Fibroblast of skin of right biceps (primary cell): ENCODE results near the gene DDC.
A peak's percentile ranks its signal among the peaks of the same experiment; 100 is the strongest.

Source experiments
- DNase-seq: peaks from one replicate; pipeline ENCODE4 v3.0.0-alpha.2; 2013

The DDC gene

DNA sequence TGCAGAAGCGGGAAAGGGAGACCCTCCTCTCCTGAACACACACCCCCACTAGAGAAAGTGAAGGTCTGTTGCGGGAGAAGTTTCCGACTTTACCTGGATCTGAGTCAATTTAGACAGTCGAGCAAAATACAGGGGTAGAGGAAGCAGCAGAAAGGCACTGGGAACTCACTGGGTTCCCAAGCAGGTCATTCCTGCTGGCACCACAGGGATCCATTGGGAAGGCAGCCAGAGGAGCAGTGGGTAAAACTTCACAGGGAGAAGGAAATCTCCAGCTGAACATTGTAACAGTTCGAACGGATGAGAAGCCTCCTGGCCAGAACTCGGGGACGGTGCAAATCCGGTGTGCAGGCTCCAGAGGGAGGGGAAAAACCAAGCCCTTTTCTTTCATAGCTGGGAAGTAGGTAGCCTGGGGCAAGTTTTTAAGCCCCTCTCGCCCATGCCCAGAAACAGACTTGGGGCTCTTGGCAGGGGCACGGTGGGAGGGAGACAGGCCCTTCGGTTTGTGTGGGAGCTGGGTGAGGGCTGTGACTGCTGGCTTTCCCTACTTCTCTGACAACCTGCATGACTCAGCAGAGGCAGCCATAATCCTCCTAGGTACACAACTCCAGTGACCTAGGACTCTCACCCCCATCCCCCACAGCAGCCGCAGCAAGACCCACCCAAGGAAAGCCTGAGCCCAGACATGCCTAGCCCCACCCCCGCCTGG, 51.9 kb downstream of the DDC start:
- no peak for DNase-seq

DNA sequence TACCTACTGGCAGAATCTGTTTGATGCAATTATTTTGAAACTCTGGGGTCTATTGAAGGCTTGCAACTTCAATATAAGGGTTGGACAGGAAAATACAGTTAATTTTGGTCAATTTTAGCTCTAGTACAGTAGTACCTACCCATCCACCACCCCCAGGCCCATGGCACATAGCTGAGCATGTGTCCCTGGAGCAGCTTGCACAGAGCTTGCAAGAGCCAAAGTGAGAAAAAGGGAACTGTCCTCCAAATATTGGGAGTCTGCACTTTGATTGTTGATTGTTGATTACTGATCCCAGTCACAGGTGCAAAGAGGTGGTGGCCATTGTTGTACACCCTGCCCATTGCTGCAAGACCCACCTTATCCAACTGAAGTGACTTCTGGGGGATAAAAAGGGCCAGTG, 52.8 kb downstream of the DDC start:
- no peak for DNase-seq

DNA sequence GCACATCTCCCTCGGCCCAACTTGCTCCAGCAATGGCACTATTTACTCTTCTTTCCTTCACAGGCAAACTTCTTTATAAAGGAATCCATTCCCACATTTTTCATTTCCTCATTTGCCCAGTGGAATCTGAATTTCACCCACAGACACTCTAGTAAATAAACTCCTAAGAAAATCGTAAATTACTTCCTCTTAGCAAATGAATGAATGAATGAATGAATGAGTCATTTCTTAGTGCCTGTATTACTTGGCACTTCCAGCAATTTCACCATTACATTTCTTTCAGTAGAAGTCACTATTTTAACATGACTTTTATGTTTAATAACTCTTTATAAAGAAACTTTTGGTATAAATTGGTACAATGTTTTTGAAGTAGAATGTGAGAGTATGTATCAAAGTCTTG, 55.7 kb downstream of the DDC start:
- no peak for DNase-seq

DNA sequence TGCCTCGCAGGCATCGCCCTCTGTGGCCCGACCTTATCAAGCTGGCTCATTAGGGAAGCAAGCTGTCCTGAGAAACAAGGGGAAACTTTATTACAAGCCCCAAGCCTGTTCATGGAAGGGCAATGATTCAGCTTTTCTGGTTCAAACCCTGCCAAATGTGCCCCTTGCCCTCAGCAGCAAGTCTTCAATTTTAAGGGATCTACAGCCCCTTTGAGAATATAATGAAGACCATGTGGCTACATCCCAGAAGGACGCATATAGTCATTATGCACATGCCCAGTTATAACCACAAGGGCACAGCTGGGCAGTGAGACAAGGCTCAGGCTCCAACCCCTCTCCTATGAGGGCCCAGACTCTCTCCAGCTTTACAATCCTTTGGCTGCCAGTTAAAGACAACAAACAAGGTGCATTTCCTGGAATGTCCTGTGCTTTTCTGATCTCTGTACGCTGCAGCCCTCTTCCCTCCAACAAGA, 56.7 kb downstream of the DDC start:
- DNase-seq, result no peak

DNA sequence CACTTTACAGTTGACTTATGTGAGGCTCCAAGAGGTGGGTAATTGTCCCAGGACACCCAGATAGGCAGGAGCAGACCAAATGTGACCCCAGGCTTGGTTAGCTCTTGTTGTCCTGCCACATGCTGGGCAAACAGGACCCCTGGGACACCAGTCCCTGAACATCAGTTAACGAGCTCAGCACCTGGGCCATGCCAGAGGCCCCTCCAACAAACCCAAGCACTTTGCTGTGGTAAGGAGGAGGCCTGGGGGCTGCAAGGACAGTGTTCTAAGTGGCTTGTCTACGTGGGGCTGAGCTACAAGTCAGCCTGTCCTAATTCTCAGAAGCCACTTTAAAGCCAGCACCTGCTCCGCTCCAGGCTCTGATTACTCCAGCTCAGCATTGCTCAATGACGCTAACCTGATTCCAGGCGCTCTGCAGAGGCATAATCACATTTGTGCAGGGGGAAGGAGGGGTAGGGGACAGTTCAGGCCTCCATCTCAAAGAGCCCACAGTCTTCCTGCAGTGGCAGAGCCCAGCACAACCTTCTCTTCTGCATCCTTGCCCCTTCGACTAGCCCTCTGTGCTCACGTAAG, 57.2 kb downstream of the DDC start:
- DNase-seq, result no peak

DNA sequence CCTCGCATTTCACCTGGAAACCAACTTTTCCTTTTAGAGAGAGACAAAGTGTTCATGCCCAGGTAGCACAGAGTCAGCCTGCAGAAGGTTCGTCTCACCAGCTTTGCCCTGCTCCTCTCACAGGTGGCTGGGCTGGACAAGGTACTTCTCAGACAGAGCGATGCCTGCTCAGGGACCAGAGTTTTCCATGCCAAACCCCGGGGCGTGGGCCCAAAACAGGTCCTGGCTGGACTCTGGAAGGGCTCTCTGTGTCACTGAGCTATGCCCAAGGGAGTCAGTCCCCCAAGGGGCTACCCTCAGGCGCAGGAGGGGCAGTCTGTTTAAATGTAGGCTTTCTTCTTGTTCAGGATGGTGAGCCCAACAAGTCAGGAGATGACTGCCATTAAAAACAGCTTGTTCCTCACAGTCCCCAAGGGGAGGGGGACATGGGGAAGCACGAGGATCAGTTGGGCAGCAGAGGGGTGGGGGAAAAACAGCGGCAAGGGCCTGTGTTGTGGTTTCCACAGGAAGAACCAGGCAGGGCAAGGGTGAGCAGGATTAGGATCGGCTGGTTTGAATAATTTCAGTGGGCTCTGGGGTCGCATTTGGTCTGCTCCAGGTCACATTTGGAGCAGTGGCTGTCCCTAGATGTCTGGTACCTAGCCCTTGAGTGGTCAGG, 59.5 kb downstream of the DDC start:
- DNase-seq, result no peak

DNA sequence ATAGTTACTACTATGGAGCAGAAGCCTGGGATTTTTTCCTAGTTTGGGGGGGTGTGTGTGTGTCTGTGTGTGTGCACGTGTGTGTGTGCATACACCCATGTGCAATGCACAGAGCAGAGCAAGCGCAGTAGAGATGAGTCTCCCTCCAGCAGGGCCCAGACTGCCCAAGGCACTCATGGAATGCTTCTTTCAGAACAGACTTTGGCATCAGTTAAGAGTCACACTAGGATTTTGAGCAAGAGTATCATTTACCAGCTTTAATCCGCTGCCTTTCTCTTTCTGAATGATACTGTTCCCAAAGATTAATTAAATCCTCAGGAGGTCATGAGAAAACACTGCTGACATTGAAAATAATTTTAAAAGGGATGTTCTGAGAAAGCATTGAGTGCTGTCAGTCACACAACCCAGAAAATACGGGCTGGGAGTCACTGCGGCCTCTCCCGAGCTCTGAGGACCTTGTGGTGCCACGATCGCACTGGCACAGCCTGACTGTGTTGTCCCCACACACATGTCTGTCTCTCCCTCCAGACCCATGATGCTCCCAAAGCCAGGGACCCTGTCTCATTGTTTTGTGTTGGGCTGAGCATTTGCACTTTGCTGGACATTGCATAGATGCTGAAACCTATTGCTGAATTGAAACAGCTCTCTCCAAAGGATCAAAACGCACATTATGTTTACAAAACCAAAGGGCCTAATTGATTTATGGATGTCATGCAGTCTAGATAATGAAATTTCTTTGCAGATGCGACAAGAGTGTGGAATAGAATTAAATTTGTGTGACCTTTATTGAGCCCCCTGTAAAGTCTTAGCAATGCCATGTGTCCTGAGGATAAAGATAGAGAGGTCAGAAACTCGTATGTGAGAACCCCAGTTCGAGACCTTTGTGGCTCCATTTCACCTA, 60.3 kb downstream of the DDC start:
- no peak for DNase-seq

DNA sequence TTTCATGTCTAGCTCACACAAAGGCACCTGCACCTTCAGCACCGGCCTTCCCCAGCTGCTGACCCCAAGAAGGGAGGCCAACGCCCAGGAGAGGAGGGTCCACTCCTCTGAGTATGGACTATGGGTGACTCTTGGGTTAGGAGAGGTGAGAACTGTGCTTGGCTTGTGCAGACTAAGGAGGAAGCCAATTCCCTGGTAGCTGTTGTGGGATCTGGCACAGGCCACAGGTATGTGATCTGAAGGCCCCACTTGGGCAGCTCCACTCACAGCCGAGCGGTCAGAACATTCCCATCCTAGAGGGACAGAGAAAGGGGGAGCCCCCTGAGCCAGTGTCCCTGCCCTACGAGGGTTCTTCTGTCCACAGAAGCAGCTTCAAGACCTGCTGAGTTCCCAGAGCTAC, 62.3 kb downstream of the DDC start:
- no peak for DNase-seq

DNA sequence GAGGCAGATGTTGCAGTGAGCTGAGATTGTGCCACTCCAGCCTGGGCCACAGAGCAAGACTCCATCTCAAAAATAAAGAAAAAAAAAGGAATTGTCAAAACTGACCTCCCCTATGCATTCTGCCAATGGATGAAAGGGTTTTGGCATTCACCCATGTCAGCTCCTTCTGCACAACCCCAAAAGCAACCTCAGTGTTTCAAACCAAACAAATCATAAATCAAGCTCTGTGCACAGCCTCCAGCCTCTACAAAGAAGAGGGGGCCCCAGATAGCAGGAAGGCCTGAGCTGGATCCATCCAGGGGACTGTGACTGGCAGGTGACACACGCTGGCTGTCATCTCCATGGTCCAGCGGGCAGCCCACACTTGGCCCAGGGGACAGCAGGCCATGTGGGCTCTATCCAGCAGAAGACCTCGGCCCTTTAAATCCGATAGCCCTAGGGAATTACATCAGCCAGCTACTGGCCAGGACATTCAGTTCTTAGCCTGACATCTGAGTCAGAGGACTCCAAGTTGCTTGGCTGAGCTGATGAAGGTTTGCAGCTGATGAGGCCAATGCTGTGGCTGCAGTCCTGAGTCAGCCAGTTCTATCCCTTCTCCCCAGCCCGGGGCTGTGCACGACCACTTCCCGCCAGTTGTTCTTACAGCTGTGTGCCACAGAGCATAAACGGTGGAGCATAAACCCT, 63.1 kb downstream of the DDC start:
- peak; percentile 68 for DNase-seq

DNA sequence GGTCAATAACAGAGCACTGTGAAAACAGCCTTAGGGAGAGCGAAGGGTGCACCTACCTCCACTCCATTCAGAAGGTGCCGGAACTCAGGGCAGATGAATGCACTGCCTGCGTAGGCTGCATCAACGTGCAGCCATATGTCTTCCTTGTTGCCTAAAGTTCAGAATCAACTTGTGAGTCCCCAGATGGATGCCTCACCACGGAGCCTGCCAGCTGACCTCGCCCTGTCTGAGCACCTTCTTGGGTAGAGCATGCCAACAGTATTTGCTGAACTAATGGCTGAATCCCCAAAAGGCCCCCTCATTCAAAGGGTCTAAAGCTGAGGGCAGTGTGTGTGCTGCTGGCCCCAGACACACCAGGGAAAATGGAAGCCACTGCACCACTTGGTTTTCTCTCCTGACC, 66.1 kb downstream of the DDC start:
- no peak for DNase-seq

DNA sequence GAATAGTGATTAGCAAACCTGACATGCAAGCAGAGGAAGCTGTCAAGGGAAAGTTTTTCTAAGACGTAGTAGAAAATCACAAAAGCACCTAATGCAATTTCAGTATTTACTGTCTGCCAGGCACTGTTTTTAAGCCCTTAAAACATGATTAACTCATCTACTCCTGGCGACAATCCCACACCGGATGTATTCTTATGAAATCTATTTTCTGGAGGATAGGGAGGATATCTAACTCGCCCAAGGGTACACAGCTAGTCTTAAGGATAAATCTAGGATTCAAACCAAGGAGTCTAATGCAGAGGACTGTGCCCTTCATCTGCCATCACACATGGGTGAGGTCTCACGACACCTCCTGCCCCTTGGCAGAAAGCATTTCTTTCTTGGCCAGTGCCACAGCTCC, 67.2 kb downstream of the DDC start:
- no peak for DNase-seq

DNA sequence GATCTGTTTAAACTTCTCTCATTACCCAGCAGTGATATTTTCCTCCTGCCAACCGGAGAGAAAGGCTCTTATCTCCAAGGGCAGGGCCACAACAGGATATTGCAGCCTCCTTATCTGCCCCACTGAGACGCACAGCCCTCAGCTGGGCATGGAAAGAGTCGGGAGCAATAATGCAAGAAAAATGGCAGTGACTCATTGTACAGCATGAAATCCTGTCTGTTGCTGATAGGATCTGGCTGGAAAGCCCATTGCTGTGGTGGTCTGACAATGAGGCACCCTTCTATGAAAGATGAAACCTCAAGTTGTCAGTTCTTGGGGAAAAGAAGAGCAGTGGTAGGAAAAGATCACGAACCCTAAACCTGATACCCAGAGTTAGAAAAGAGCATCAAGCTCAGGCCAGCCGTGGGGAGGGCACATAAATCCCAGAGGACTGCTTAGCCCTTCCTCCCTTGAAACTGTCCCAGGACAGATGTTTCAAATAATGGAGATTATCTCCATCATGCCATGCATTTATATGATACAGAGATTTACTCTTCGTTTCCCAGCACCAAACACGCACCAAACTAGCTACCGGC, 68.0 kb downstream of the DDC start:
- DNase-seq, result peak; percentile 14

DNA sequence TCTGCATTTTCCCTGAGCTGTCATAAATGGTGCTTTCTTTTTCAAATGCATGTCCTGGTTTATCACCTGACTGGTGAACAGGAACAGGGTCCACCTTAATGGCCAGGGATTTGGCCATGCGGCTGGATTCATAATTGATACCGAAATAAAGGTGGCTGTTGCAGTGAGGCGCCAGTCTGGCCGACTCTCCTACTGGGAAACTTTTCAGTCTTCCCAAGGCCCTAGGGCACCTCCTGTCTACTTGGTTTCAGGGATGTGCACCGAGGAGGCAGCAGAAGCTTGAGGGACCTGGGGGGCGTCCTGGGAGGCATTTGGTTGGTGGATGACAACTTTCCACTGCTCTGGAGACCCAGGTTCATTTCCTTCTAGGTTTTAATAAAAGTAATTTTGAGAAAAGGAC, 68.6 kb downstream of the DDC start:
- no peak for DNase-seq

DNA sequence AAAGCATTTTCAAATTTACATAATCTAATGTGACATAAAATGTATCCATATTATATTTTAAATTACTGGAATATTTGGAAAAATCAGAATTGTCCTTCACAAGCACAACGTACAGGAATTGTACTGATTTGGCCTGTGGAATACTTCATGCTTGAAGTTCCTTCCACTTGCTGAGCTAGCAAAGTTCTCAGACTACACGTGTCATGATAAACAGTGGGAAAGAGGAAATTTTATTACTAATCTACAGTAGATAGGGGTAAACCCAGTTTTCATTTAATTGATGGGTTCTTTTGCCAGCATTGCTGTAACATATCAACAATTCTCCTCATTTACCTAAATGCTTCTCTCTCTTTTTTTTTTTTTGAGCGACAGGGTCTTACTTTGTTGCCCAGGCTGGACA, 69.5 kb downstream of the DDC start:
- no peak for DNase-seq

DNA sequence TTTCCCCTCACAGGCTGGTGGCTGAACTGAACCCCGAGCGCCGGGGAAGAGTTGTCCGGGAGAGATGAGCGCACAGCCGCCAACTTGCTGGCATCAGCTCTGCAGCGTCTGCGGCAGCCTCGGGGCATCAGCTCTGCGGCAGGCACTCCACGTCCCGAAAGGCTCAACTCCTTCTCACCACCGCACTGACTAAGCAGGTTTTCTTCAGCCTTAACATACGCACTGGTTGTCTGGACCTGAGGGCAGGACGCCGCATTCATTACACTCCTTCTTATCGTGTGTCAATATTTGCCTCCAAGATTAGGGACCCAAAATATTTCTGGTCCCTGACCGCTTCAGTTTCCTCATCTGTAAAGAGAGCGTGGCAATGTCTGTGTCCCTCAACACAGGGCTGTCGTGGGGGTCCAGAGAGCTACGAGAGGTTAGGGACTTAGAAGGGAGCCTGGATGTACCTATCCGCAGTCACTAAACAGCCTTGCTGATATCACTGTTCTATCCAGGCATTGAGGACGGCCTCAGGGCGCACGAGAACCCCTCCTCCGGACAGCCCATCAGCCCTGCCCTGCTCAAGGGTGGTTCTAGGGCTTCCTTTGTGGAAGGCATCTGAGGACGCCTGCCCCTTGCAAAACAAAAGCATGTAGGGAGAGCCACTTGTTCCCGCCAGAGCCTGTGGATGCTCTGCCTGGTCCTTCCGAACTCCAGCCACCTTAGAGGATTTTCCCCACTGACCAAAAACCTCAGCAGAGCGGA, 72.3 kb downstream of the DDC start:
- DNase-seq, result no peak

DNA sequence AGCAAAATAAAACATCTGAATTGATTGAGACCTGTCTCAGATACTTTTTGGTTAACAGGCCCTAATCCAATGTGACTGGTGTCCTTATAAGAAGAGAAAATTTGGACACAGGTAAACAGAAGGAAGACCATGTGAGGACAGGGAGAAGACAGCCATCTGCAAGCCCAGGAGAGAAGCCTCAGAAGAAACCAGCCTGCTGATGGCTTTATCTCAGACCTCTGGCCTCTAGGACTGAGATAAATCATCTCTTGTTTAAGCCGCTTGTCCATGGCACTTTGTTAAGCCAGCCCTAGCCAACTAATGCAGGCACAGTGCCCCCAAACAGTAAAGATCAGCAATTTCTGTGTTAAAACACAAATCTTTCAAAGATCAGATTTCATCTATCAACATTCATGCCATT, 73.3 kb downstream of the DDC start:
- no peak for DNase-seq

DNA sequence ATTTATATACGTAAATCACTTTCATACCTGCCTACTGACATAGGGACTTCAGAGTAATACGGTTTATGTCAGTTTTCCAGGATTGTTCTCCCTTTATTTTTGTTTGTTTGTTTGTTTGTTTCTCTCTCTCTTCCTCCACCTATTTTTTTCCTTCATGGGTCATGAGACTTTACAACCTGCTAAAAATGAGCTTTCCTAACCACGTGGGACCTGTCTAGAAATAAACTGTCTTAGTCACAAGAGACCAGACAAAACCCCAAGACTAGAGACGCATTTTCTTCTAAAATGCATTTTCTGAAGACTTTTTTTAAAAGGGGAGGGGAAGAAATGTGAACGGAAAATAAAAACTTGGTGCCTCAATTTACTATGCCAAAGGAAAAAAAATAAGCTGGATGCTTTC, 74.0 kb downstream of the DDC start:
- DNase-seq, result no peak

DNA sequence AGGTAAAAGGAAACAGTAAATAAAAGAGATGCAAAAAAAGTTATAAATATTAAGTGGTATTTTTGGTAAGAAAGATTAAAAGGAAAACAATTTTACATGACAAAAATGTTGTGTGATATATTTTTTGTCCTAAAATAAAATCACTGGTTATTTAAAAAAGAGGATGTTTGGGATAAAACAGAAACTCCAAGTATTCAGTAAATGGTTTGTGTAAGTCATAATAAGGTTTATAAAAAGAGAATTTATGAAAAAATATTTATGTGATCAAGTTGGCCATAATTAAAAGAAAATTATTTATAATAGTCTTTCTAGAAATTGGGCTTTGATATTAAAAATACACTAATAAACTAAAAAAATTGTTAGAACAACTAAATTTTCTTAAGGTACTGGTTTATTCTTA, 76.8 kb downstream of the DDC start:
- no peak for DNase-seq

DNA sequence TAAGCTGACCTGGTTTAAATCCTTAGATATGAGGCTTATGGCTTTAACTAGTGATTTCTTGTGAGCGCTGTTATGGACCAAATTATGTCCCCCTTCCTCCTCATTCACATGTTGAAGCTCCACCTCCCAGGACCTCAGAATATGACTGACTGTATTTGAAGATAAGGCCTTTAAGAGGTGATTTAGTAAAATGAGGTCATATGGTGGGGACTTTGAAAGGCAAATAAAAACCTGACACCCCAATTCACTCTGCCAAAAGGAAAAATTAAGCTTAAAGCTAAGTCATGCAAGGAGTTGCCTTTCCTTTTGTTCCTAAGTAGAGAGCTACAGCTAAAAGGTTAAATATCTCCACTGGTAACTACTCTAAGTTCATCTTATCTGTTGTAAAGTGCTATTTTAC, 78.7 kb downstream of the DDC start:
- no peak for DNase-seq

DNA sequence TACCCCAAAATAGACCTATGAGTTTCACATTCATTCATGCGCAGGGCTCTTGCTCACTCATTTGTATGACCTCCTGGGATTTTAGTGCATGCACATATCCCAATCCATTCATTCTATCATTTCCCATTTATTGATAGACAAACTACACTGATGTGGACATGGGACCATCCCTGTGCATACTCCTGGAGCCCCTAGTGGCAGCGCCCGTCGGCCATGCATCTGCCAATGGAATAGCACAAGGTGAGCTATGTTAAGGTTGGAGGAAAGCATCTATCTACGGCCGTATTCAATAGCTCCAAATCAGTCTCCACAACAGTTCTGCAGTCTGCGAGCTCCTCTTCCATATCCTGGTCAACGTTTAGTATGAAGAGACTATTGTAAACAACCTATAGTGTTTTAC, 83.3 kb downstream of the DDC start:
- DNase-seq, result no peak

DNA sequence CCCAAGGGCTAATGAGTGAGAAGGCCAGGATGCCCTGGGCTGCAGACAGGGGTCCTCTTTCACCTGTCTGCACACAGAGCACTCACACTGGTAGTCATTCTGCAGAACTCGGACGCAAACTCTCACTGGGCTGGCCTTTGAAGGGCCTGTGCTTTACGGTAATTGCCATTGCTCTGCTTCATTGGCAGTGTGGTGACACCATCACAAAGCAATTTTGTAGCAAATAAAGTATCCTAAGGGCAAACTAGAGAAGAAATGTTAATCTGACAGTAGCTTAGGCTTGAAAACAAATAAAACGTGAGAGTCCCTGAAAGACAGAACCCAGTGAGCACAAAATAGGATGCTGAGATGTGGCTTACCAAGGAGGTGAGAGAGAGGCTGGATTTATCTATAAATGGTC, 84.4 kb downstream of the DDC start:
- no peak for DNase-seq
